SU-DHL-6 (cell line): ENCODE results near the gene IRF2BPL.

Experiments
- H2AFZ ChIP-seq: fragments of 200-600 bp; sonication (generic); 2 replicates; pipeline ENCODE4 v1.6.1; 2014; ENCODE audit warnings: low read depth, mild to moderate bottlenecking, moderate library complexity, mixed read lengths, antibody characterized with exemption, low read length; ENCODE audit not compliant: severe bottlenecking
- H3F3A ChIP-seq: fragments of 200-600 bp; shearing (Covaris generic); 2 replicates; pipeline ENCODE4 v1.6.0; 2016; ENCODE audit warnings: antibody characterized with exemption, mild to moderate bottlenecking; ENCODE audit not compliant: insufficient read depth
- H3K27ac ChIP-seq: fragments of 200-600 bp; sonication (generic); 2 replicates; pipeline ENCODE4 v1.5.1; 2016; ENCODE audit warnings: low read depth, mild to moderate bottlenecking, low read length, moderate library complexity, mixed read lengths
- H3K27me3 ChIP-seq: fragments of 200-600 bp; sonication (generic), shearing (Covaris generic); 2 replicates; pipeline ENCODE4 v1.6.0; 2014; ENCODE audit warnings: mild to moderate bottlenecking, low read length
- H3K36me3 ChIP-seq: fragments of 200-600 bp; sonication (generic); 2 replicates; pipeline ENCODE4 v1.6.1; 2014; ENCODE audit warnings: mild to moderate bottlenecking, low read length, mixed read lengths
- H3K4me2 ChIP-seq: fragments of 300-600, 200-600 bp; shearing (Covaris generic), sonication (generic); 2 replicates; pipeline ENCODE4 v1.6.0; 2014; ENCODE audit warnings: low read length, low read depth, mild to moderate bottlenecking; ENCODE audit not compliant: poor library complexity, severe bottlenecking
- H3K4me3 ChIP-seq: fragments of 200-600 bp; sonication (generic); 2 replicates; pipeline ENCODE4 v1.5.1; 2014; ENCODE audit warnings: antibody characterized with exemption, low read length, mild to moderate bottlenecking, mixed read lengths; ENCODE audit not compliant: insufficient read depth, poor library complexity, severe bottlenecking
- H3K79me2 ChIP-seq: fragments of 200-600 bp; sonication (generic); 2 replicates; pipeline ENCODE4 v1.6.1; 2014; ENCODE audit warnings: mild to moderate bottlenecking, low read length, moderate library complexity; ENCODE audit not compliant: insufficient read depth
- H3K9ac ChIP-seq: fragments of 200-600 bp; sonication (generic); 2 replicates; pipeline ENCODE4 v1.7.0; 2014; ENCODE audit warnings: mild to moderate bottlenecking, low read length
- H3K9me2 ChIP-seq: fragments of 200-600 bp; sonication (generic); replicated peaks from 2 replicates; pipeline ENCODE4 v1.6.1; 2014; ENCODE audit warnings: low read length; ENCODE audit not compliant: insufficient read depth
- H3K9me3 ChIP-seq: fragments of 200-600 bp; sonication (generic); 2 replicates; pipeline ENCODE4 v1.6.1; 2014; ENCODE audit warnings: low read length, mixed read lengths; ENCODE audit not compliant: insufficient read depth
- H4K20me1 ChIP-seq: fragments of 200-600 bp; sonication (generic); 2 replicates; pipeline ENCODE4 v1.6.1; 2014; ENCODE audit warnings: low read depth, mild to moderate bottlenecking, antibody characterized with exemption, low read length, moderate library complexity, mixed read lengths
- EZH2phosphoT487 ChIP-seq: fragments of 200-600 bp; sonication (generic), shearing (Covaris generic); conservative IDR thresholded peaks from 2 replicates; pipeline ENCODE4 v1.6.1; 2018; ENCODE audit warnings: mild to moderate bottlenecking, antibody characterized with exemption, low read length, moderate library complexity, mixed read lengths
- TF ChIP-seq, protein P1 (sequence below): fragments of 200-600 bp; sonication (generic); IDR thresholded peaks from one replicate; pipeline ENCODE4 v1.5.1; 2017; ENCODE audit warnings: antibody characterized with exemption, mild to moderate bottlenecking, low read length, moderate library complexity; ENCODE audit not compliant: insufficient read depth, poor library complexity, severe bottlenecking

The IRF2BPL gene

GRCh38 chr14:77011245-77011644 lies 17.3 kb downstream of the IRF2BPL start:
- Histone ChIP-seq H3K27ac (no peak overlapping the region), H3K9me3 (no peaks in the 10 kb centered on the region), H3F3A (no peaks in the 10 kb centered on the region), H3K27me3 (no peaks in the 10 kb centered on the region), H4K20me1 (no peaks in the 10 kb centered on the region), H2AFZ (no peak overlapping the region), H3K4me2 (no peak overlapping the region), H3K9ac (no peak overlapping the region), H3K9me2 (no peaks in the 10 kb centered on the region), H3K79me2 (no peaks in the 10 kb centered on the region), H3K36me3 (no peaks in the 10 kb centered on the region), H3K4me3 (no peak overlapping the region)
- TF ChIP-seq EZH2phosphoT487, result no peak
- TF ChIP-seq, protein P1, sequence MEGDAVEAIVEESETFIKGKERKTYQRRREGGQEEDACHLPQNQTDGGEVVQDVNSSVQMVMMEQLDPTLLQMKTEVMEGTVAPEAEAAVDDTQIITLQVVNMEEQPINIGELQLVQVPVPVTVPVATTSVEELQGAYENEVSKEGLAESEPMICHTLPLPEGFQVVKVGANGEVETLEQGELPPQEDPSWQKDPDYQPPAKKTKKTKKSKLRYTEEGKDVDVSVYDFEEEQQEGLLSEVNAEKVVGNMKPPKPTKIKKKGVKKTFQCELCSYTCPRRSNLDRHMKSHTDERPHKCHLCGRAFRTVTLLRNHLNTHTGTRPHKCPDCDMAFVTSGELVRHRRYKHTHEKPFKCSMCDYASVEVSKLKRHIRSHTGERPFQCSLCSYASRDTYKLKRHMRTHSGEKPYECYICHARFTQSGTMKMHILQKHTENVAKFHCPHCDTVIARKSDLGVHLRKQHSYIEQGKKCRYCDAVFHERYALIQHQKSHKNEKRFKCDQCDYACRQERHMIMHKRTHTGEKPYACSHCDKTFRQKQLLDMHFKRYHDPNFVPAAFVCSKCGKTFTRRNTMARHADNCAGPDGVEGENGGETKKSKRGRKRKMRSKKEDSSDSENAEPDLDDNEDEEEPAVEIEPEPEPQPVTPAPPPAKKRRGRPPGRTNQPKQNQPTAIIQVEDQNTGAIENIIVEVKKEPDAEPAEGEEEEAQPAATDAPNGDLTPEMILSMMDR, result no peak

DNA sequence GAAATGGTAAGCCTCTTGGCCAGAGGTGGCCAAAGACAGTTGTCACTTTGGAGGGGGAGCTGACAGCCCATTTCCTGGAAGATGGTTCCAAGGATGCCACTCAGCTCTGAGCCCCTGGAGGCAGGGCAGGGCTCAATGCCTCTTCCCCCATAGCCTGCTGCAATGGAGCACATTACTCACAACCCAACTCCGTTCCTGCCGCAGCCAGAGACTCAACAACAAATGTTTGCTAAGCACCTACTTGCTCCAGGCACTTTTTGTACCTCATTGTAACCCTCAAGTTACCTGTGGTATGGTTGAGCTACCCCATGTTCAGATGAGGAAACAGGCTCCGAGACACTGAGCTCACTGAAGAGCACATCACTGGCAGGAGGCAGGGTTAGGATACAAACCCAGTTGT lies 19.5 kb downstream of the IRF2BPL start:
- no peaks in the 10 kb centered on the region for H3F3A ChIP-seq
- no peak overlapping the region for H3K27ac ChIP-seq

GRCh38 chr14:77008541-77008940 lies 20.0 kb downstream of the IRF2BPL start:
- no peak for TF ChIP-seq EZH2phosphoT487
- TF ChIP-seq, protein P1, result no peak
- Histone ChIP-seq H3K4me3 (no peak overlapping the region), H3K4me2 (no peak overlapping the region), H3F3A (no peaks in the 10 kb centered on the region), H4K20me1 (no peaks in the 10 kb centered on the region), H3K9me2 (no peaks in the 10 kb centered on the region), H3K79me2 (no peaks in the 10 kb centered on the region), H3K27me3 (no peaks in the 10 kb centered on the region), H3K36me3 (no peaks in the 10 kb centered on the region), H2AFZ (no peak overlapping the region), H3K9ac (no peak overlapping the region), H3K27ac (no peak overlapping the region), H3K9me3 (no peaks in the 10 kb centered on the region)

More for the DNA sequence above, 19.5 kb downstream of the IRF2BPL start:
- Histone ChIP-seq H3K4me2 (no peak overlapping the region), H3K36me3 (no peaks in the 10 kb centered on the region), H3K9me3 (no peaks in the 10 kb centered on the region), H4K20me1 (no peaks in the 10 kb centered on the region), H3K9me2 (no peaks in the 10 kb centered on the region), H2AFZ (no peak overlapping the region), H3K27me3 (no peaks in the 10 kb centered on the region), H3K4me3 (no peak overlapping the region), H3K9ac (no peak overlapping the region), H3K79me2 (no peaks in the 10 kb centered on the region)
- TF ChIP-seq EZH2phosphoT487, result no peak
- TF ChIP-seq, protein P1, result no peak

GRCh38 chr14:77007975-77008421 lies 20.5 kb downstream of the IRF2BPL start:
- no peaks in the 10 kb centered on the region for H4K20me1 ChIP-seq
- no peaks in the 10 kb centered on the region for H3K79me2 ChIP-seq
- no peaks in the 10 kb centered on the region for H3K9me3 ChIP-seq
- H3K27ac ChIP-seq, result no peak overlapping the region
- H3K9ac ChIP-seq, result no peak overlapping the region
- H3K36me3 ChIP-seq, result no peaks in the 10 kb centered on the region
- no peak overlapping the region for H3K4me3 ChIP-seq
- H2AFZ ChIP-seq, result no peak overlapping the region
- TF ChIP-seq EZH2phosphoT487, result no peak
- TF ChIP-seq, protein P1, result no peak
- H3K9me2 ChIP-seq, result no peaks in the 10 kb centered on the region
- H3K4me2 ChIP-seq, result no peak overlapping the region
- H3K27me3 ChIP-seq, result no peaks in the 10 kb centered on the region
- no peaks in the 10 kb centered on the region for H3F3A ChIP-seq
